Stimulated activated CD8-positive, alpha-beta memory T cell treated with anti-CD3 and anti-CD28 coated beads, Interleukin-12 subunit alpha, Interleukin-12 subunit beta, amount 100 ng/mL, for 4 hours (primary cell): ENCODE results near the gene ZNF735.
"Not testable (repeated sequence)": the region's sequence is repeated elsewhere in the genome, so short reads cannot be mapped to it uniquely, and the experiment has no call there.

Source experiments
- DNase-seq: peaks from one replicate; pipeline ENCODE4 v3.0.0-alpha.2; 2020; ENCODE audit warnings: low read depth

Gene ZNF735

DNA sequence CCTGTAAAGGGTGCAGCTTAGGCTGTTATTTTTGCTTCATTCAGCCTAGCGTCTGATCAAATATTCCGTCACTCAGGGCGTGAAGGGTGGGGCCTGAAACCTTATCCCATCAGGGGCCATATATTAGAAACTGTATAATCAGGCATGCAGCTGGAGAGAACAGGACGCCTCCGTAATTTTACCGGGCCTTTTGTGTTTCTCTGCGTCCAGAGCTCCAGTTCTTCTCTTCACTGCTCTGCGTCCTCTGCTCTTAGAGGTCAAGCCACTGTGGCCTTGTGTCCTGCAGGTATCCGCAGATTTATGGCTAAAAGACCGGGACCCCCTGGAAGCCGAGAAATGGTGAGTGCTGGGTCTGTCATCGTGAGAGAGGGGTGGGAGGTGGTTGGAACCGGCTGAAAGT lies at the start of gene ZNF735:
Gene ZNF735 (plus strand): TSS at position 301 of the 400 bp plus-strand sequence. CDS start 0 bp downstream, at position 301.
- DNase-seq, result no peak

DNA sequence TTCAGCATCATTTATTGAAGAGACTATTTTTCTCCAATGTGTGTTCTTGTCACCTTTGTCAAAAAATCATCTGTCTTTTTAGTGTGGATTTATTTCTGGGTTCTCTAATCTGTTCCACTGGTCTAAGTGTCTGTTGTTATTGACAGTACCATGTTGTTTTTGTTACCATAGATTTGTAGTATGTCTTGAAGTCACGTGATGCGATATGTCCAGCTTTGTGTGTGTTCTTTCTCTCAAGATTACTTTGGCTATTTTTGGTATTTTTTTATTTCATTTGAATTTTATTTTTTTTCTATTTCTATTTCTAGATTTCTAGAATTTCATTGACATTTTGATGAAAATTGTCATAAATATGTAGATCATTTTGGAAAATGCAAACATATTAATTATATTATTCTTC lies 36.0 kb upstream of the ZNF735 start:
- not testable (repeated sequence) for DNase-seq

DNA sequence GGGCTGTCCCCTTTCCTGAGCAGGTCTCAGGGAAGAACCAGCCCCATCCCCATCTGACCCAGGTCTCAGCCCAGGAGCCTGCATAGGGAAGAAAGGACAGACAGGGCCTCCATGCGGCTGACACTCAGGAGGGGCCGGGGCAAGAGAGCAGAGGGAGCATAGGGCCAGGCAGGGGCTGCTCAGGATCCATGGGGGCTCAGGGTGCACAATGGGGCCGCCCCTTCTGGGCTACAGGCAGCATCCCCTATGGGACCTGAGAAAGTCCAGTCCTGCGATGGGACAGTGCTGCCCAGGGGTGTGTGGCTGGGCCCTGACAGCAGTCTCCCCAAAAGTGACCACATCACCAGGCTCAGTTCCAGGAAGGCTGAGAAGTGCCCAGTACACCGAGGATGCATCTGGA lies 32.7 kb upstream of the ZNF735 start:
- DNase-seq, result no peak

- no peak for DNase-seq
Observed at GRCh38 chr7:64174941-64175340, 32.1 kb upstream of the ZNF735 start.

DNA sequence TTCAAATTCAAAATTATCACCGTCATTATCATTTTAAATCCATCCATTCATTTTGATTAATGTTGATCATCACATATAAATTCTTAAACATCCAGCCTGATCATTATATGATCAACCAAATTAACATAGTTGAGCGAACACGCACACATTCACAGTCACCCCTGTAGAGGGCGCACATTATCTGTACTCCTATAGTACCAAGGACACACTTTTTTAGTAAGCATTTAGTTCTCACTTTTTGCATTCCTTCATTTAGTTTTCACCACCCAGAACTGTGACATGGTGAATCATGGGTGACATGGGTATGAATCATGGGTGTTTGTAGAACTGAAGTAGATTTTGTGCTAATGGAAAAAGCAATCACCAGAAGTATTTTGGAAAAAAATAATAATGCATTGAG lies 26.0 kb upstream of the ZNF735 start:
- no peak for DNase-seq

DNA sequence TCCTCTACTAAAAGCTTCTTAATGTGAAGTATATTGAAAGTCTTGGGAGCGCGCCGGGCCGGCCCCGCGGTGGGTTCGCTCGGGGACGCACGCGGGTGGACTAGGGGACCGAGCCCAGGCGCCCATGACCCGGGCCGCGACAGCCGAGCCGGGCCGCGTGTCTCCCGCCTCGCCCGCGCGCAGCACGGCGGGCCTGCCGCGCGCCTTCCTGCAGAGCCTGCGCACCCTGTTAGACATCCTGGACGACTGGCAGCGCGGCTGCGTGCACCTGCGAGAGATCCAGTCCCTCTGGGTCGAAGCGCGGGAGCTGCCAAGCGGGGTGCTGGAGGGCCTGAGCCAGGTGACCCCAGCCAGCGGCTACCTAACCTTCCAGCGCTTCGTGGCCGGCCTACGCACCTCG lies 25.4 kb upstream of the ZNF735 start:
- no peak for DNase-seq

DNA sequence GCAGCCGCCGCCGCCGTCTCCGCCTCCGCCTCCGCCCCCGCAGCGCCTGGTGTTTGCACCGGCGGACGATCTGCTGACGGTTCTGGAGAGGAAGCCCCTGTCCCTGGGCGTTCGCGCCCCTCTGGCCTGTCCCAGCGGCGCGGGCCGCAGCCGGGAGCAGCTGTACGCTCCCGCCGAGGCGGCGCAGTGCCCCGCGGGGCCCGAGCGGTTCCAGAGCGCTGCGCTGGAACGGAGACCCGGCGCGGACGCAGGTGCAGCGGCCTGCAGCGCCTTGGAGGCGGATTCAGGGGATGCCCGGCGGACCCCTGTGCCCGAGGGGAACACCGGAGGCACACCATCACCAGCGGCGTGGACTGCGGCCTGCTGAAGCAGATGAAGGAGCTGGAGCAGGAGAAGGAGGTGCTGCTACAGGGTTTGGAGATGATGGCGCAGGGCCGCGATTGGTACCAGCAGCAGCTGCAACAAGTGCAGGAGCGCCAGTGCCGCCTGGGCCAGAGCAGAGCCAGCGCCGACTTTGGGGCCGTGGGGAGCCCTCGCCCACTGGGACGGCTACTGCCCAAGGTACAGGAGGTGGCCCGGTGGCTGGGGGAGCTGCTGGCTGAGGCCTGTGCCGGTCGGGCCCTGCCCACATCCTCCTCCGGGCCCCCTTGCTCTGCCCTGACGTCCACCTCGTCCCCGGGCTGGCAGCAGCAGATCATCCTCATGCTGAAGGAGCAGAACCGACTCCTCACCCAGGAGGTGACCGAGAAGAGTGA lies 24.8 kb upstream of the ZNF735 start:
- no peak for DNase-seq

- no peak for DNase-seq
Observed at GRCh38 chr7:64183126-64183742, 23.8 kb upstream of the ZNF735 start.

DNA sequence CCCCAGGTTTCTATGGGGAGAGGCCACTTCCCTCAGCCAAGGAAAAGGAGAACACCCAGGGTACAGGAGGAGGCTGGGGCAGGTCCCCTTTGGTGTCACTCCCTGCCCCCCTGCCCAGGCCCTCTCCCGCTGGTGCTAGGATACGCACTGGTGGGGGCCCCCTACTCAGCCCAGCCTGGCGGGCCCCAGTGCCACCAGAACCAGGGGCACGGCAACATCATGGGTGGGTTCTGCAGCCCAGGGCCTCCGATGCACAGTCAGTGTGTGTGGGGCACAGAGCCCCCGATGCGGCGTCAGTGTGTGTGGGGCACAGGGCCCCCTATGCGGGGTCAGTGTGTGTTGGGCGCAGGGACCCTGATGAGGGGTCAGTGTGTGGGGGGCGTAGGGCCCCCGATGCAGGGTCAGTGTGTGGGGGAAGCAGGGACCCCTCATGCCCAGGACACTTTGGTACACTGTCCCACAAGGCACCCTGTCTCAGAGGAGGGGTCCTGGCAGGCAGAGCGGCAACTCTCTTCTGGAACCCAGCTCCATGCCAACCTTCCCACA lies 23.1 kb upstream of the ZNF735 start:
- no peak for DNase-seq

DNA sequence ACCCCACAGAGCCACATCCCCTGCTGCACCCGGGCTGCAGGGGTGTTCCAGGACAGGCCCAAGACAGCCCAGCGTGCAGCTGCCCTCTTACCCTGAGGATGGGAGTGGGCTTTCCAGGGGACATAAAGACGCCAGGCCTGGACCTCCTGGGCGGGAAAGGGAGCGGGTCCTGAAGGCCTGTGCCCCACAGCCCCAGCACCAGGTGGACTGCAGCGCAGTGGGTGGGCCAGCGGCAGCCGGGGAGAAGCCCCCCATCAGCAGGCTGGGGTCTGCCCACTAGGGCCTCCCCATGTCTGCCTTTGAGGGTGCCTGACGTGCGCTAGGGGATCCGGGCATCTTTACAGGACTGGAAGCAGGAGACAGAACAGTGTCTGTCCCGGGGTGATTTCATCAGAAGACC lies 22.6 kb upstream of the ZNF735 start:
- DNase-seq, result no peak

GRCh38 chr7:64187408-64187807 lies 19.6 kb upstream of the ZNF735 start:
- DNase-seq, result no peak

- no peak for DNase-seq
Observed at GRCh38 chr7:64192148-64192704, 14.8 kb upstream of the ZNF735 start.

DNA sequence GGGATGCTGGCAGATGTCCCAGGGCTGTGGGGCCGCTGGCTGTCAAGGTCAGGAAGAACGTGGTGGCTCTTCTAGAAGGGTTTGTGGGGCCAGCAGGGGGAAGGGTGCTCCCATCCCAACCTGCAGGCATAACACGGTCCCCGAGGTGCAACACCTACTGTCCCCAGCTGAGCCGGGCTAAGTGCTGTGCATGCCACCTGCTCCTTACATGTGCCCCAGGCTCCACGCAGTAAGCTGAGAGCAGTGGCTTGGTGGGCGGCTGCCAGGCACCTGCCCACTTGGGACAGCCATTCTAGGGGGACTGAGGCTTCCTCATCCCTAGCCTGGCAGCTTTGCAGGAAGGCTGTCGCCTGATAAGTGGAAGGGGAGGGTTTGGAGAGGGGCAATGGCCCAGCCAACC lies 14.2 kb upstream of the ZNF735 start:
- DNase-seq, result no peak

GRCh38 chr7:64219710-64220298 lies 12.8 kb downstream of the ZNF735 start:
- DNase-seq, result not testable (repeated sequence)

DNA sequence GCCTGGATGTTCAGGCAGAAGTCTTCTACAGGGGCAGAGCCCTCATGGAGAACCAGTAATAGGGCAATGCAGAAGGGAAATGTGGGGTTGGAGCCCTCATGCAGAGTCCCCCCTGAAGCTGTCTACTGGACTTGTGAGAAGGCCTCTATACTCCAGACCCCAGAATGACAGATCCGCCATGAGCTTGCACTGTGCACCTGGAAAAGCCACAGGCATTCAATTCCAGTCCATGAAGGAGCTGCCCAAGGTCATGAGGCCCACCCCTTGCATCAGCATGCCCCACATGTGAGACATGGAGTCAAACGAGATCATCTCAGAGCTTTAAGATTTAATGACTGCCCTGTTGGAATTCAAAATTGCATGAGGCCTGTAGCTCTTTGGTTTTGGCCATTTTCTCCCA lies 16.4 kb downstream of the ZNF735 start:
- DNase-seq, result no peak

DNA sequence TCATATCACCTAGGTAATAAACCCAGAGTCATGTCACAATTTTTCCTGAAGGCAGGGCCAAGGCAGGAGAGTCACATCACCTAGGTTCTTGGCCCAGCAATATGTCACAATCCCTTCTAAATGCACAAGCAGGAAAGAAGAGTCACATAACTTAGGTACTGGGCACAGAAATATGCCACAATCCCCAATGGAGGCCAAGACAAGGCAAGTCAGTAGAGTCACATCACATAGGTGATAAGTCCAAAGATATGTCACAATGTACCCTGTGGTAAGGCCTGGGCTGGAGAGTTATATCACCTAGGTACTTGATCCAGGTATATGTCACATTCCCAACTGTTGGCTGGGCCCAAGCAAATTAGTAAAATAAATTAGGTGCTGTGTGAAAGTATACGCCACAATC lies 21.2 kb downstream of the ZNF735 start, which contains the start of gene ZNF679:
Gene ZNF679 (plus strand): TSS at position 301 of the 400 bp plus-strand sequence. CDS start 20,644 bp downstream, outside the sequence.
- not testable (repeated sequence) for DNase-seq

GRCh38 chr7:64266341-64266919 lies 59.4 kb downstream of the ZNF735 start:
- DNase-seq, result no peak
